DMS153 (cell line): Measurements from ENCODE around the gene PRSS50.
"Not testable (repeated sequence)": the region's sequence is repeated elsewhere in the genome, so short reads cannot be mapped to it uniquely, and the experiment has no call there.

ENCODE experiments used
- DNase-seq: peaks from one replicate; lab custom pipeline; 2025; lab: John Stamatoyannopoulos, UW

Gene PRSS50

DNA sequence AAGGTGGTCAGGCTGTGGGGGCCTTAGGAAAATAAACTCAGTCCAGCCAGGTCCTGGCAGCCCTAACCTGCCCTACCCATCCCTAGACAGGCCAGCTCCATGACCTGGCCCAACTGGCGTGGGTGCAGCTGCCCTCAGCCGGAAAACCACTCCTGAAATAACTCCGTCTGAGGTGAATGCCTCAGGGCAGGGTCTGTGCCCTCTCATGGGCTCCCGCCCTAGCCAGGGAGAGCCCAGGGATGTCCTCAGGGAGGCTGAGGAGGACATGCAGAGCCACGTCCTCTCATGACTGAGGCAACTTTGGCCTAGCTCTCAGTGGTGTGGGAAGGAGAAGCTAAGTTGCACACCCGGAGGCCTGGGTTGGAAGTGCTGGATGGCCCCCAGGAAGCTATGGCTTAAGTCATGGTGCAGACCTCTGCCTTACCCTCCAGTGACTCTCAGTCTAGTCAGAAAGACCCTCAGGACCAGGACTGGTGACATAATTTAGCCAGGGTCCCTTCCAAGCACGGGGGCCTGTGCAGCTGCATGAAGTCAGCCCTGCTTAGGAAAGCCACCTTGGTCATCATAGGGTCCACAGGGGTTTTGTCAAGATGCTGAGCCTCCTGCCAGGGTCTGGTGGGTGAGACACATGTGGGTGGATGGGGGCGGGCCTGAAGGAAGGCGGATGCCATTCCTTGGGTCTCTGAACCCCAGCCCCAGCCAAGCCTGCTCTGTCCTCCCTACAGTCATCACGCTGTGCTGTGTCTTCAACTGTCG is 9.1 kb downstream of the PRSS50 start:
- DNase-seq = no peak

DNA sequence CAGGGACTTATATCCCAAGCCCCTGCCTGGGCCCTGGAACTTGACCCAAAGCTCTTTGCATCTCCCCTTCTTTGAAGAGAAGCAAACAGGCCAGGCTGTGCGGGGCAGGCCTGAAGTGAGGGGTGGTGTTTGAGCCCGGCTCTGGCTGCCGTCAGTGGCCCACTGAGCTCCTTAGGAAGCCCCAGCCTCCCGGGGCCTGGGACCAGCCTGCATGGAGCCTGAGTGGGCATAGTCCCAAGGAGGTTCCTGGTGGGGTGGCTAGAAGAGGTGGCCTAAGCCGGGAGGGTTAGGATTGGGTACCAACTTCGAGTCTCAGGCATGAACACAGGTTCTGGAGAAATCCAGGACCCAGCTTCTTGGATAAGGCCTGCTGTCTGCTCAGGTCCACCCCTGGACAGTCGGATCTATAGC is 10.1 kb downstream of the PRSS50 start:
- DNase-seq = no peak

DNA sequence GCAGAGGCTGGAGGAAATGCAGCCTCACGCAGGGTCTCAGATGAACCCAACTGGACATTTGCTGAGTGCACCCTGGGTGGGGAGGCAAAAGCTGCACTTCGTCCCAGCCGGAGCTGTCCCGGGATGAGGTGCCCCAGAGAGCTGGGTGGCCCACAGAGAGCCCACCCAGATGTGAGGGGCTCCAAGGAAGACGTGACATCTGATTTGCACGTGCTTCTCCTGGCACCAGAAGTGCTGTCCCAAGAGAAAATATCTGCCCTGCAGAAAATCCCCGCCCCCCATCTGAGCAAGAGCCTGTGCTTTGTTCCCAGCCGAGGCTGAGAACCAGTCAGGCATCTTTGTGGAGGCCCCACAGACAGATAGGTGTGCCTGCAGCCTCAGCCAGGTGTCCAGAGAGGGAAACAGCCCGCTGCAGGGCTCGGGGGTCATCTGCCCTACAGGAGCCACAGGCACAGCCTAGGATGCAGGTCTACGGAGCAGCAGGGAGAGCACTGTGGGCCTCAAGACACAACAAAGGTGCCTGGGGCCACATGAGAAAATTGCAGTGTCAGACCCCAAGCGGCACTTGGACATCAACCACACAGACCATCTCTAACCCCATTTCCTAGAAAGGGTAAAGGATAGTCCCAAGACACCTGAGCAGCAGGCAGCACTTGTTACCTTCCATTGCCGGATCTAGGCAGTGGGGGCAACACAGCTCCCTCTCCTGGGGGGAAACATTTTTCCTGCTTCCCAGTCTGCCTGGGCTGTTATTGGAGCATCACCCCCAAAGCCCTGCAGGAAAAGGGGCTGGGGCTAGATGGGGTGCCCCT is 10.7 kb downstream of the PRSS50 start:
- DNase-seq = no peak

DNA sequence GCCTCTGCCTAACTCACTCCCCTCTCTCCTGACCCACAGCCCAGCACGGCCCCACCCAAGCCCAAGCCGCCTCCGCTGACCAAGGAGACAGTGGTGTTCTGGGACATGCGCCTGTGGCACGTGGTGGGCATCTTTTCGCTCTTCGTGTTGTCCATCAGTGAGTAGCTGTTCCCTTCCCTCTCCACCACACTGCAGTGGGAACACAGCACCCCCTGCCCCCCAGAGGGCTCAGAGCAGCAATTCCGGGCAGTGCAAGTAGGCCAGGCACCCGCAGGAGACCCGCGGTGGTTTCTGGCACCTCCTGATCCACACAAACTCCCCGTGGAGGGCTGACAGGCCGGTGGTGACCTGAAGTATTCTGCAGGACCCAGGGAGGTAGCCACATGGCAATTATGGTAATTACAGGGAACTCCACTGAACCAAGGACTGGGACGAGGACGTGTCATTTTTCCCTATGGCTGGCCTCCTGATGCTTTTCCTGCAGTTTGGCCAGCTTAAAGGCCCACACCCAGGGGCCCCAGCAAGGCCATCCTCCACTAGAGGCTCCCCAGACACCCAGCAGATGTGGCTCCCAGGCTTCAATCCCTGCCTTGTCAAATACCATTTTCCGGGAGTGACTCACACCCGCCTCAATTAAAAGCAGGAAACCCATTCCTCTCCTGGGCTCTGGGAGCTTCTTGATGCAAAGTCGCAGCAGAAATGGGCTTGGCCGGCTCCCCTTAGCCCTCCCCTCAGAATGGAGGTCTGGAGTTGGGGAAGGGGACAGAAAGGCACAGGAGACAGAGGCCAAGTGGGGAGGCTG is 11.7 kb downstream of the PRSS50 start:
- DNase-seq = no peak

DNA sequence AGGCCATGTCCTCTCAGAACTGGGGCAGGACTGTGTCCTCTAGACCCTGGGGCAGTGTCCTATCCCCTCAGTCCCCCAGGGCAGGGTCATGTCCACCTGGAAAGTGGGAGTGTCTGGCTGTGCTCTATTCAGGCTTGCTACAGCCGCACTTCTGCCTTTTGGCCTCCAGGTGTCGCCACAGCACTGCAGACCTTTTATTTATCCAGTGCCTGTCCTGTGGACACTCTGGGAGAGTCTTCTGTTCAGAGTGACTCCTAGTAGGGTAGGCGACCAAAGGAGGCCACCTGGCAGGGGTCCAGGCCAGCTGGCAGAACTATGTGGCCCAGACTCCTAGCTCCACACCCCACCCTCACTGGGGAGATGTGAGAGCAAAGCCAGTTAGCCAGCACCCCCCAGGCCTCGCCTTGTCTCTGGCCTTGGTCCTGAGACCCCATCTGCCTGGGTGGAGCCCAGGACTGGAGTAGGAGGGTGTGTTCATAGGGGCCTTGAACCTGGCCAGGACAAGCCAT is 12.6 kb downstream of the PRSS50 start:
- DNase-seq = no peak

GRCh38 chr3:46704346-46704745 is 13.3 kb downstream of the PRSS50 start:
- not testable (repeated sequence) for DNase-seq

- no peak for DNase-seq
Observed at GRCh38 chr3:46703013-46703520, 14.6 kb downstream of the PRSS50 start.

- no peak for DNase-seq
Observed at GRCh38 chr3:46702246-46703012, 15.2 kb downstream of the PRSS50 start.

DNA sequence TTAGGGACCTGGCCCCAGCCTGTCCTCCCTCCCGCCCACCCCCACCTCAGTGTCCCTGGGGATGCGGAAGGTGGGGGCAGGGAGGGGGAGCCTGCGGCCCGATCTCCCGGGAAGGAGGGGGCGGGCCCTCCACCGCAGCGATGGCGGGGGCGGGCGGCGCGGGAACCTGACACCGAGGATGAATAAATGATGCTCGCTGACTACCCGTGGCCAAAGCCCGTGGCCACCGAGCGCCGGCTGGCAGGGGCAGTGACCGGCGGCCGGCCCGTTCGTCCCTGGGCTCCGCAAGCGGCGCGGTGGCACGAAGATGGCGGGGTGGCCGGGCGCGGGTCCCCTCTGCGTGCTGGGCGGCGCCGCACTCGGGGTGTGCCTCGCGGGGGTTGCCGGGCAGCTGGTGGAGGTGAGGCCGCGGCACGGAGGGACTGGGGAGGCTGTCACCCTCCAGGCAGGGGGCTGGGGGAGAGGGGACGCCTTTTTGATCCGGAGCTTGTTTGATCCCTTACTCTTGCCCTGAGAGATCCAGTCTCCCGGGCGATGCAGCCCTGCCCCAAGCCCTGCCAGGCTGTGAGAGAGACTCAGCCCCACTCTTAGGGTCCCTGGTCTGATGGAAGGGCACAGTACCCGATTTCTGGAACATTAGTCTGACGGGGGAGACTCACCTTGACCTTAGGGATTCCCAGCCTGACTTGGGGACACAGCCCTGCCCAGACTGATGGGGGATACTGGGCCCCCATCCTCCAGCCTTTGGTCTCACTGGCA is 16.3 kb downstream of the PRSS50 start, which contains the start of gene TMIE:
Gene TMIE, plus strand, starts transcription at position 212 of the 759 bp plus-strand sequence. Its CDS starts 96 bp downstream, at position 308.
- no peak for DNase-seq

DNA sequence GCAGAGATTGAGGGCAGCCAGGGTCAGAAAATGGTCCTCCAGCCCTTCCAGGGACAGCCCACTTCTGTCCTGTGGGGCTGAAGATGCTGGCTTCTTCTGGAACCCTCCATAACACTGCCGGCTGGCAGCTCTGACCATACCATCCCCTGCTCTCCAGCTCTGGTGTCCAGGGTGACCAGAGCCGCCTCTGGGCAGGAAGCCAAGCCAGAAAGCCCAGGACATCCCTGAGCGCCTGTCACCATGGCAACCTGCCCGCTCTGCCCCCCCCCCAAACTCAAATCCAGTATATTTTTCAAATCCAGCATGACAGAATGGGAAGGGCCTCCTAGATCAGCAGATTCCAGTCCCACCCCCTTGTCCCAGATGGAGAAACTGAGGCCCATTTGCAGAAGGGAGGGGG is 16.9 kb downstream of the PRSS50 start:
- DNase-seq = no peak

GRCh38 chr3:46699676-46700523 is 17.8 kb downstream of the PRSS50 start:
- DNase-seq = no peak

DNA sequence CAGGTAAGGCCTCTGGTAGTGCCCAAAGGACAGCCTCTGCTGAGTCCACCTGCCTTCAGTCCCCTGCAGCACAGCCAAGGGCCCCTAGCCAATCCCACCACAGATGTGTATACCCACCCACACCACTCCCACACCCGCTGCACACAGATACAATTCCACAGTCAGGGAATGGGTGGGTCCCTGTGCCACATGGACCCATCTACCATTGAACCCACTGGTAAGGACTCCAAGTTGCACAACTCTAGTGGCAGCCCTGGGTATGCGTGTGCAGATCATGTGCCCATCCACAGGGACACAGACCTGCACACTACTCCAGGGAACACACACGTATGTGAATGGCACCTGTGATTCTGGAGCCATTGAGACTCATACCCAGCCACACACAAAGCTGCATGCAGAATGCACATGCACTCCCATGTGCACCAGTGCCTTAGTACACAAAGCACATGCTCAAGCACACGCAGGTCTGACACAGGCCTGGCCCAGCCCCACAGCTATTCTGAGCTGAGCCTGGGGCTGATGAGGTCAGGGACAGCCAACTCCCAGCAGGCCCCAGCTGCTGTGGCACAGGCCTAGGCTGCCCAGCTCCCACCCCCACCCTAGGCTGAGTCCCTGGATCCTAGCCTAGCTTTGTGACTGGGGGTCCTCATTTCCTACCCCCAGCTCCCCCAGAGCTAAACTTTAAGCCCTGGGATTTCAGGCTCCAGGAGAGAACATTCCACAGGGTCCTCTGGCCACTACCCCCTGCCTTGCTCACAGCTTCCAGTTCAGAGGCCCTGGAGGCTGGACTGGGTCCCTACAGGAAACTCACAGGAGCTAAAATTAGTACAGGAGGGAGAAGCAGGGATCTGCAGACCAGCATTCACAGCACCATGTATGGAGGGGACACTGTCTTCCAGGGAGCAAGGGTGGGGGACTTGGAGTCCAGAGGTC is 21.4 kb downstream of the PRSS50 start:
- no peak for DNase-seq

DNA sequence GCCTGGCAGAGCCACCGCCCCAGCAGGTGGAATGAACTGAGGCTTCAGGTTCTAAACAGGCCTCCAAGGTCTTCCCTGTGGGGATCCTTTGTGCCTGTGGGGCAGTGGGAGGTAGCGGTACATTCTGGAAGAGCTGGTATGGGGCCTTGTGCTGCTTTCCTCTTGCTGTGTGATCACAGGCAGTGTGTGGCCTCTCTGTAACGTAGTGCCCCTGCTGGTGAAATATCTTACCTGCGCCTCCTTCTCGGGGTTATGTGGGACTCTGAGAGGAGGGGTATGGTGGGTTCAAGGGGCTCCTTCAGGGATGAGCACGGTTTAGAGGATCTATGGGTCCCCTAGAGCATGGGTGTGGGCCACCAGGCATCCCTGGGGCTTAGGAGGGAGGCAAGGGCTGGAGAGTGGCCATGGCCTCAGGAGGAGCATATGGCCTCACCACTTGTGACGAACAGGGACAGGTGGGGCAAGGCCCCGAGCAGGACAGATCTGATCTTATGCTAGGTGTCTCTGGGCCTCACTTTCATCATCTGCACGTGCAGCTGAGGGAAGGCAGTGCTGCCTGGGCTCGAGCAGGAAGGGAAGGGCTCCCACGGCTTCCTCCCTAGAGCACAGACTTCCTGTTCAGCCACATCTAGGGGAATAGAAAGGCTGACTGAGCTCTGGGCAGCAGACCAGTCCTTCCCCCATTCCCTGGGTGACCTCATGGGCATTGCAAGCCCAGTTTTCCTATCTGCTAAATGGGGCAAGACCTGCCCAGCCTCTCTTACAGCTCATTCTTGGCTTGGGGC is 22.3 kb downstream of the PRSS50 start:
- DNase-seq = no peak

- DNase-seq = no peak
Observed at GRCh38 chr3:46694520-46694919, 23.1 kb downstream of the PRSS50 start.

- no peak for DNase-seq
Observed at GRCh38 chr3:46693892-46694226, 23.8 kb downstream of the PRSS50 start.

GRCh38 chr3:46693038-46693891 is 24.4 kb downstream of the PRSS50 start, which contains the start of gene ALS2CL:
TSS of gene ALS2CL (minus strand) at chr3:46693679. CDS start at chr3:46689440, 4,239 bp downstream.
- no peak for DNase-seq

- no peak for DNase-seq
Observed at GRCh38 chr3:46692566-46692990, 25.1 kb downstream of the PRSS50 start.
